Metanephros (tissue), 2 donors: ENCODE results near the gene RORC. TPM values are rescaled to one million over a fixed set of nuclear protein-coding genes. Genes with fewer than 3 reads are reported as not detected.

Experiments
- small RNA-seq: library from RNA; depleted of rRNA; stranded (forward); fragments of <200 nt; gene quantifications from one replicate; pipeline ENCODE3, GENCODE V24; 2014; ENCODE audit warnings: low replicate concordance
- total RNA-seq: library from RNA; depleted of rRNA; stranded (reverse); fragments of >200 nt; gene quantifications from one replicate; pipeline ENCODE4 v1.2.3, GENCODE V29; 2014

The RORC gene
- total RNA-seq = 10.2 TPM

DNA sequence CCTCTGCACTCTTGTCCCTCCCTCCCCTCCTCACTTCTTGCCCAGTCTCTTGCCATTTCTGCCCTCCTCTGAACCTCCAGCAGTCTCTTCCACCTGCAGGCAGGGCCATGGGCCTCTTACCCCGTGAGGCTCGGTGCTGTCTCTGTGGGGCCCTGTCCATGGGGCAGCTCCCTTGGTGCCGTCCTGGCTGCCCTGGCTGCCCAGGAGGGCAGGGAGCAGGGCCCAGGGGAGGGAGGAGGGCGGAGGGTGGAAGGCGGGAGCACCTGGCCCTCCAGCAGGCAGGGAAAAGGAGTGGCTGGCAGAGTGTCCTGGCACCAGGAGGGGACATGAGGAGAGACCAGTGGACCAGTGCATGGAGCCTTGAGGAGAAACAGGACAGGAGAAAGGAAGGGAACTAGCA is at the start of gene RORC:
Gene RORC, minus strand, starts transcription at position 198 of the 400 bp plus-strand sequence. Its CDS starts 38 bp downstream, at position 160.

GRCh38 chr1:151853411-151853943 is 21.9 kb upstream of the RORC start, which contains the start of gene THEM5:
Gene THEM5 (minus strand): TSS chr1:151853712. CDS start chr1:151853565, 147 bp downstream.

DNA sequence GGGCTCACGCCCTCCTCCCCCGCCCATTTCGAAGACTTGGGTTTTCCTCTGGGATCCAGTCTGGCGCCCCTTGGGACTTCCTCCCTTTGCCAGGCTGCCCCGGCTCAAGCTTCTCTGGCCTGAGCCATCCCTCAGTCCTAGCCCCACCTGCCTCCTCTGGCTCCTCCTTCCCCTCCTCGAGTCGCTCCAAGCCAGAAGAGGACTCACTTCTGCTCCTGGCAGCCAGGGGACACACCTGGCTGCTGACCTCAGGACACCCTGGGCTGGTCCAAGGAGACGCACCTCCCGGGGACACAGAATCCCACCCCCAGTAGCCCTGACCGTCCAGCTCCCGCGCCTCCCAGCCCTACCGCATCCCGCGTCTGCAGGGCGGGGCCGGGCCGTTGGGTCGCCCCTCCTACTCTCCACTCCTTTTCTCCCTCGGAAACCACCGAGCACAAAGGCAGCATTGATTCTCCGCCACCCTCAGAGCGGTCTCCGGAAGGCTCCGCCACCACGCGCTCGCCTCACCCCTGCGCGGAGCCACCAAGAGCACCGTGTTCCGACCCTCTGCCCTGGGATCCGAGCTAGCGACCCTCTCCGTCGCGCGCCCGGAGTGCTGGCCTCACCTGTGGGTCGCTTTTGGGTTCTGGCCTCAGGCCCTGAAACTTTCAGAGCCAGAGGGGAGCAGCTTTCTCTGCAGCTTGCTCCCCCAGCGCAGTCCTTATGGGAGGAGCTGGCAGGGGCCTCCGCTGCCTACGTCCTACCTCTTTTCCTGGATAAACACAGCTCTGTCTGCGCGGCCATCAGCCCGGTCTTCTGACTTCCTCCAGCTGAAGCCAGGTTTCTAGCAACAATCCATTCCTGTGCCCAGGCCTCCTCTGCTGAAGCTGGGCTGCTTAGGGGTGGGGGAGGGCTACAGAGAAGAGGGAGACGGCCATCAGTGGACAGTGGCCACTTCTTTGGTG is 8.1 kb upstream of the RORC start, which contains the start of gene C2CD4D:
Gene C2CD4D, minus strand, starts transcription at position 364 of the 947 bp plus-strand sequence. CDS start 831 bp downstream, outside the sequence.

GRCh38 chr1:151805066-151805820 is 26.4 kb downstream of the RORC start, which contains the start of gene LINGO4:
Gene LINGO4 (minus strand): TSS chr1:151805419. CDS start chr1:151802704, 2,715 bp downstream.

GRCh38 chr1:151790071-151790939 is 41.3 kb downstream of the RORC start, which contains the start of gene TDRKH:
Gene TDRKH (minus strand): TSS chr1:151790500. CDS start chr1:151783022, 7,478 bp downstream.

DNA sequence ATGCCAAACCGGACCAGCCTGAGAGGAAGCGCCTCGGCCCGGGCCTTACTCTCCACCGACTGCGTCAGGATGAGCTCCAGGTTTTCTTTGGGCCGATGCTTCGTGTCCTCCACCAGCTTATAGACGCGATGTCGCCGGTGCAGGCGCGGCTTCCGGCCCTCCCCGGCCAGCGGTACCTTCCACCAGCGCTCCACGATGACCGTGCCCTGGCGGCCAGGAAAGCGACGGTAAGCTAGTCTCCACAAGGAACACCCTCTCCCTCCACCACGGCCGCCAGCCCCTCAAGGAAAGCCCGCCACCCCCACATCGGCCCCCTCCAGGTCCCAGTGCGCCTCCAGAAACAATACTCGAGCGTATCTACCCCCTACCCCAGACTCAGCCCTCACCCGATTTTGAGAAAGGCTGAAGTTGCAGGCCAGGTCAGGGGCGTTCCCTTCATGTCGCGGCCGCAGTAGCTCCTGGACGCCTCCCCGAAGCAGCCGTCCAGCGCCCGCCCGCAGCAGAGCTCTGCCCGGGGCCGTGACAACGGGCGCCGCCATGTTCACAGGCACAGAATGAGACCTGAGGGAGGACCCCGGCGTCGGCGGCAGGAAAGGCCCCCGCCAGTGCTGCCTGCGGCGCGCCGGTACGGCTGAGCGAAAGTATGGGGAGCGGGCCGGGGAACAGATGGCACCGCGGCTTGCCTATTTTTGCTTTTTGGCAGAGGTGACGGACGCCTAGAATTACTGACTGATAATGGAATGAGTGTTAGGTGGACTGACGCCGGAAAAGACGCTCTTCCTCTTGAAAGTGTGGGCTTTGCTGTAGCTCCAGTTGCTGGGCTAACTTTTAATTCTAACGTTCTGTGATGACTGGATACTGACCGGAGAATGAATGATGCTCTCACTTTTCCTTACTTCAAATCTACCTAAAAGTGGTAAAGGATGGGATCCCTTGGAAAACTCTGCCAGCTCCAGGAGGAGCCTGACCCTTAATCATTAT is 68.4 kb downstream of the RORC start, which contains the start of gene MRPL9:
Gene MRPL9, minus strand, starts transcription at position 556 of the 981 bp plus-strand sequence. Its CDS starts 17 bp downstream, at position 539.

Small RNA genes within 50 kb of the gene (small RNA-seq; reads per million reads assigned to genes)
- not detected for gene RF00019

Other genes with a start within 250 kb of the RORC start
- gene SNX27, start 219.8 kb downstream of the RORC start, total RNA-seq = 44.3 TPM
- gene CELF3, start 115.0 kb downstream of the RORC start, total RNA-seq = 0.18 TPM
- 2.3 TPM for gene RIIAD1, start 110.3 kb downstream of the RORC start, total RNA-seq
- gene MRPL9, start 68.3 kb downstream of the RORC start, total RNA-seq = 59.6 TPM
- 5.2 TPM for gene TDRKH, start 41.3 kb downstream of the RORC start, total RNA-seq
- 0.47 TPM for gene LINGO4, start 26.4 kb downstream of the RORC start, total RNA-seq
- gene C2CD4D, start 8.0 kb upstream of the RORC start, total RNA-seq = 0.12 TPM
- gene THEM5, start 21.9 kb upstream of the RORC start, total RNA-seq = 0.41 TPM
- gene THEM4, start 77.7 kb upstream of the RORC start, total RNA-seq = 18.5 TPM
- 76.5 TPM for gene S100A10, start 162.1 kb upstream of the RORC start, total RNA-seq
- gene S100A11, start 205.2 kb upstream of the RORC start, total RNA-seq = 48.2 TPM